ENCODE measurements around the gene TAF4B.
"Not testable (repeated sequence)": the region's sequence is repeated elsewhere in the genome, so short reads cannot be mapped to it uniquely, and the experiment has no call there.

The TAF4B gene

DNA sequence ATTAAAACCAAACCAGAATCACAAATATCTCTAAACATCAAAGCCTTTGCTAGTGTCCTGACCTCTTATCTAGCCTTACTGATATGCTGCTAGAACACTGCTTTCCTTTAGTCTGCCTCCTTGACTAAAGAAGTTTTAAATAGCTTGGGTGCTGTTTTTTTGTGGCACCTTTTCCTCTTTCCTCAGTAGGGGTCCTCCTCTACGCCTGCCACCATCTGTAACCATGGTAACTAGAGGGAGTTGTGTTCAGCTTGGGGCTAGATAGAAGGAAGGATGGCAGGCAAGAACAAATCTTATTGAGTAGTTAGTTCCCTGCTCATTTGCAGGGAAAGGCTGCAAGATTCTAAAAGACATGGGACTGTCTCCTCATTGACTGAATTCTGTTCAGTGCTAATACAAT is 86.0 kb downstream of the TAF4B start:
- DNase-seq: no peak

DNA sequence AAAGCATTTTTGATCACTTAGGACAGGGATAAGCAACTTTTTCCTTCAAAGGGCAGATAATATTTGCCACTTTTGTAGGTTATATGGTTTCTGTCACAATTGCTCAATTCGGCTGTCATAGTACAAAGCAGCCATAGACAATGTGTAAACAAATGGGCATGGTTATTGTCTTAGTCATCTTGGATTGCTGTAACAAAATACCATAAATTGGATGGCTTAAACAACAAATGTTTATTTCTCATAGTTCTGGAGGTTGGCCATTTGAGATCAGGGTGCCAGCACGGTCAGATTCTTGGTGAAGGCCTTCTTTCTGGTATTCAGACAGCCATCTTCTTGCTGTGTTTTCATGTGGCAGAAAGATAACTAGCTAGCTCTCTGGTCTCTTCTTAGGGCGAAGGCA is 91.2 kb downstream of the TAF4B start:
- DNase-seq: no peak

DNA sequence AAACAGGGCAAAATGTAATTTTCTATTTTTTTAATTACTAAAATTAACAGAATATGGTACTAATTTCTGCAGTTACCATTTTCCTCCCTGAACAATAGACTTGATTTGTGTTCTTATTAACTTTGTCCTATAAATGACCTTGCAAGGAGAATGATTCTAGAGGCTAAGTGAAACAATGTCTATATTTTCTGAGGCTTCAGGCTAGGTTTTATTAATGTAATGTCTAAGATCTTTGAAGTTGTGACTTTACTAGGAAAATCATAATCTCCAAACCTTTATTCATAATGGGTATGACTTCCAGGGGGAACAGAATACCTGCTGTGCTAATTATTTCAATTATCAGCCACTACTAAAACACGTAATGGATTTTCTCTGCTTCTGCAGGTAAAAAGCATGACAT is 94.4 kb downstream of the TAF4B start:
- DNase-seq: no peak

DNA sequence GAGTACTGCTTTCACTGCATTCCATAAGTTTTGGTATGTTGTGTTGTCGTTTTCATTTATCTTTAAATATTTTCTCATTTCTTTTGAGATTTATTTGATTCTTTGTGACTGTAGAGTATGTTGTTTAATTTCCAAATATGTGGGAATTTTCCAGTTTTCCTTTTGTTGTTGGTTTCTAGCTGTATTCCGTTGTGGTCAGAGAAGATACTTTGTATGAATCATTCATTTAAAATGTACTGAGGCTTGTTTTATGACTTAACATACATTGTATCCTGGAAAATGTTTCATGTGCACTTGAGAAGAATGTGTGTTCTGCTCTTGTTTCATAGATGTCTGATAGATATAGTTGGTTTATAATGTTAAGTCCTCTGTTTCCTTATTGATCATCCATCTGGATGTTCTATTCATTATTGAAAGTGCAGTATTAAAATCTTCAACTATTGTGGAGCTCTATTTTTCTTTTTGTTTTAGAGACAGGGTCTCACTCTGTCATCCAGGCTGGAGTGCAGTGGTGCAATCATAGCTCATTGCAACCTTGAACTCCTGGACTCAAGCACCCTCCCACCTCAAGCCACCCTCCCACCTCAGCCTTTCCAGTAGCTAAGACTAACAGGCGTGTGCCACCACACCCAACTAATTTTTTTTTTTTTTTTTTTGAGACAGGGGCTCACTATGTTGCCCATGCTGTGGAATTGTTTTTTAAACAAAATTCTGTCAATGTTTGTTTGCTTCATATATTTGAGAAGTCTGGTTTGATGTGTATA is 96.8 kb downstream of the TAF4B start:
- no peak for DNase-seq

DNA sequence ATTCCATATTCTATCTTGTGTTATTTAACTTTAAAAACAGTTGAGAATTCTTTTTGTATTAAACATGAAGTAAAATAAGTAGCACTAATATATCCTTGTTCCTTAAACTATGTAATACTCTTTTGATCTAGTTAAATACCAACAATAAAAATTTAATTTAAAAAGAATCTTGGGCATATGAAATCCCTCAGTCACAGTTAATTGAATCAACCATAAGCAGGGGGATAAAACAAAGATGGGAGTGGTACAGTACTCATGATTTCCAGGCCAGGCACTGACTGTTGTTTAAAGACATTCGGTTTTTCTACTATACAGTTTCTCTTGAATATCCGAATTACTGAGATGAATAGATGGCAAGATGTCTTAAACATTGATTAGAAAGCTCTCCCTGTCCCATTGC is 99.5 kb downstream of the TAF4B start:
- DNase-seq: no peak

DNA sequence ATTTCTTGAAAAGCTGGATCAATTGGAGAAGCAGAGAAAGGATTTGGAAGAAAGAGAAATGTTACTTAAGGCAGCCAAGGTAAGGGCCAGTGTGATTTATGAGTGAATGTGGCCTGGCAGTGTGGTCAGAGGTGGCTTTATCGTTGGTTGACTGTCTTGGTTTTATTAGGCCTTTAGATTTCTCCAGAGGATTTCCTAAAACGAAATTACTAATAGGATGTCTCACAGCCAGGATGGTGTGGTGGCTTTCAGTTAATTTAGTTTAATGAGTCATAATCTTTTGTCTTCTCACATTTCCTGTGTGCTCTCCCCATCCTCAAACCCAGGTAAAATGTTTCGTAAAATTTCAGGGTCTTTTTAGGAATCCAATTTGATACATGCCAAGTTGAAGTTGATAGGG is 100.8 kb downstream of the TAF4B start:
- no peak for DNase-seq

DNA sequence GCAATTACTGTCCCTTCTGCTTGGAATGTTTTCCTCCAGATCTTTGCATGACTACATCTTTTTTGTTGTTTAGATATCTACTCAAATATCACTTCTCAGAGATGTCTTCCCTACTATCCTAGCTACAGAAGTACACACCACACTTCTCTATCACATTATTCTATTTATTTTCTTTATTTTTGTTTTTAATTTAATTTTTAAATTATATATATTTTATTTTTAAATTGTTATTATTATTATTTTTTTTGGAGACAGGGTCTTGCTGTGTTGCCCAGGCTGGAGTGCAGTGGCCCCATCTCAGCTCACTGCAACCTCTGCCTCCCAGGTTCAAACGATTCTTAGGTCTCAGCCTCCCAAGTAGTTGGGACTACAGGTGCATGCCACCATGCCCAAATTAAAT is 106.7 kb downstream of the TAF4B start:
- DNase-seq: no peak

DNA sequence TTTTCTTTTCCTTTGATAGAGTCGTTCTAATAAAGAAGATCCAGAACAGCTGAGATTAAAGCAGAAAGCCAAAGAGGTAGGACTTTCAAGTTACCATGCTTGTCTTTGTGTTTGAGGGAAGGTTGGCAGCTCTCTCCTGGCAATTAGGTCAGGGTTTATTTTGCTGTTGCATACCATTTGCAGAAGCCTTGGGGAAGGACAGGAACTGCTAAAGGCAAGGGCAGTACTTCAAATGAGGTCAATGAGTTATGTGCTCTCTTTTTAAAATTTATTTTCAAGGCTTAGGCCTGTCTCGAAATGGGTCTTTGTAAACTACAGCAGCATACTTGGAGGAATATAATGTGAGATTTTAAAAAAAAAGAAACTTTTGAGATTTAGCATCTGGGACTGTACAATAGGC is 108.9 kb downstream of the TAF4B start:
- DNase-seq: peak; percentile 38

DNA sequence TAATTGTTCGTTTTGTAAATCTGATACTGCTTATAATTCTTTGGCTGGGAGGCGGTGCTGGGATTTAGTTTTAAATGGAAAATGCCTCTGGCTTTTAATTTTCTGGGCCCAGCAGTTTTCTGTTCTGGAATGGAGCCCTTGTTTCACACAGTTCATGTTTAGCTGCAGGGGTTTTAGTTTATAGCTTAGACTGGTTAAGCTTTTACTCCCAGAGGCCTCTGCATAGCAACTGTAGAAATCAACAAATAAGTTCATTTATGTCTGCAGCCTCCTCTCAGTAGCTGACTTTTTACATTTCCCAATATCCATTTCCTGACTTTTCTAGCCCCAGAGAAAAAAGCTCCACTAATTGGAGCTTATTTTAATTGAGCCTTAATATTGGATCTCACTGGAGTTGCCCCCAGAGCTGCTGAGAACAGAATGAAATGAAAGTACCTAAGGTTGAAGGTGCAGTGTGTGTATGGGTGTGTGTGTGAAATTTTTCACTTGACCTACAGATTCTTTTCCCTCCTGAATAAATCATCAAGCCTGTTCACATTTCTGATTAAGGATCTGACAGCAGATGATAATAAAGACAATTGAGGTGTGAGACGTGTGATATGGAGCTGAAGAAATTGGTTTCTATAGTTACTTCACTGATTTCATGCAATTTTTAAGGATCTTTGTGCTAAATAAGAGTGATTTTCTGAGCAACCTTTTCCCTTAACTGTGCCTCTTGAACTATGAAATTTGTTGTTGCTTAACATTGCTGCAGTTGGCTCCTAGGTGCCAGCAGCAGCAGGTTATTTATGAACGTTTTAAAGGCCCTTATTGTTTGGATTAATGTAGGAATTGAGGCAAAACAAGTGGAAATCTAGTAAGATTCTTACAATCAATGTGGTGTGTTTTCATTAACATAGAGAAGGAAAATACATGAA is 109.6 kb downstream of the TAF4B start:
- DNase-seq: peak; percentile 6

DNA sequence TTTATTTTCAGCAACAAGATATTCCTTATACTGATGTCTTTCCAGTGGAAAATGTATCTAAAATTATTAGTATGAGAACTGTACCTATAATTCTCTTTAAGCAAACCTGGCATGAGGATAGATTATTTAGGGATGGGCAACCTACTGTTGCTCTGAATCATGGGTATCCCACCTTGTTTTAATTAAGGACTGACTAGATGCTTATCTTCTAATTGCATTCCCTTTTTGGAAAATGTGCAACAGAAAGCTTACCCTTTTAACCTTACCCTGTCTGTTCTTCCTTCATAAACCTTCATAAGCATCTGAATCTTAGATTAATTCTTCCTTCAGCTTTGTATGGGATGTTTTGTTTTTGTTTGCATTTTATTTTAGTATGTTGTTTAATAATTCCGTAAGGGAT is 110.3 kb downstream of the TAF4B start:
- DNase-seq: no peak

DNA sequence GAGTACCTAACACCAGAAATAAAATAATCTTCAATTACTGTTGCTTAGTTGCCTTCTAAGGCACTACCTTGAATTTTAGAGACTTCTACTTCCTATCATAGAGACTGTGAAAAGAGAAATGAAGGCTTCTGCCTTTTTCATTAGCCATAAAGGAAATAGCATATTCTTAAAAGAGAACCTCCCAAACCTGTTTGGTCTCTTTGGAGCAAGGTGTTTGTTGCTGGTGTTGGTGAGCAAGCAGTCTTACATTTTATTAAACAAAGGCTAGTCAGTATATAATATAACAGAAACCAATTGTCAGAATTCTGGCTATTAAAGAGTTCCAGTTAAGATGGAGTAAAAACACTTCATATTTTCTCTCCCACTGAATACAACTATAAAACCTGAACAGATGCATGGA is 116.4 kb downstream of the TAF4B start:
- DNase-seq: no peak

DNA sequence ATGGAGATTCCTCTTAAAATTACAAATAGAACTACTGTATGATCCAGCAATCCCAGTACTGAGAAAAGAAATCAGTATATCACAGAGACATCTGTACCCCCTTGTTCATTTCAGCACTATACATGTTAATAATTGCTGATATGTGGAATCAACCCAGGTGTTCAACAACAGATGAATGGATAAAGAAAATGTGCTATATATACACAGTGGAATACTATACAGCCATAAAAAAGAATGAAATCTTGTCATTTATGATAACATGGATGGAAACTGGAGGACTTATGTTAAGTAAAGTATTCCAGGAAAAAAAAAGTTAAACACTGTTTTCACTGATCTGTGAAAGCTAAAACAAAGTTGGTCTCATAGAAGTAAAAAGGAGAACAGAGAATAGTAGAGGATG is 124.7 kb downstream of the TAF4B start:
- DNase-seq: no peak

DNA sequence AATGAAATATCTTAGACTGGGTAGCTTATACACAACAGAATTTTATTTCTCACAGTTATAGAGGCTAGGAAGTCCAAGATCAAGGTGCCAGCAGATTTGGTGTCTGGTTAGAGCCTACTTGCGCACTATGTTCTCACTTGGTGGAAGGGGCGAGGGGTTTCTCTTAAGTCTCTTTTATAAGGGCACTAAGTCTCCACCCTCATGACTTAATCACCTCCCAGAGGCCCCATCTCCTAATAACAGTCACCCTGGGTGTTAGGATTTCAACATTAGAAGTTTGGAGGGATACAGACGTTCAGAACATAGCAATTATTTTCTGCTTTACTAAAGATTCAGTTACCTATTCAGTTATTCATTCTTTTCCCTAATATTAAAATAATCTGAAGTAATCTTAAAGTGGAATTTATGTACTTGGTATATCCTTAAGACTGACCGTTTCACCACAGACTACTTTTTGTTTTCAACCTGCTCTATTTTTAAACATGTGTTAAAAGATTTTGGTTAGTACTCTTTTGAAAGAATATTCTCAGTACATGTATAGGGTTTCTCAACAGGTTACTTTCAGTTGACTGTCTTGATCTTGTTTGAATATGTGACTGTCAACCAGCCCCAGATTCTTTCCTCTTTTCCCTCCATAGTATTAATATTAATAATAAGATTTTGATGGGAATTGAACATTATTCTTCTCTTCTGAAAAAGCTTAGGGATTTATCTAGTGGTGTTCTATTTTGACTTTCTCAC is 130.0 kb downstream of the TAF4B start:
- no peak for DNase-seq

DNA sequence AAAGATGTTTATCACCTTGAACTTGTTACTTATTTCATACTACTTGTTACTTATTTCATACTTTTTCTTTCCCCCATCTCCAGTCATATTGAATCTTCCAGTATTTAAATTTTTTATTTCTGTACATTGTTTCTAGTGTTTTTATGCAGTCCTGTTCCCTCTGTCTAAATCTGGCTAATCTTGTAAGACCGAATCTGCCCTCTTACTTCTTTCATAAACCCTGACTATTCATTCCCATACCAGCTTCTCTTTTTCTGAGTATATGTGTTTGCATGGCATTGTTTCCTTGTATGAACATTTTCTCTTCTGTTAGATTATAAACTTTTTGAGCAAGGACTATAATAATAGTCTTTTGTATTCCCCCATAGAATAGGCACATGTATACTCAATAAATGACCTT is 131.7 kb downstream of the TAF4B start:
- no peak for DNase-seq

DNA sequence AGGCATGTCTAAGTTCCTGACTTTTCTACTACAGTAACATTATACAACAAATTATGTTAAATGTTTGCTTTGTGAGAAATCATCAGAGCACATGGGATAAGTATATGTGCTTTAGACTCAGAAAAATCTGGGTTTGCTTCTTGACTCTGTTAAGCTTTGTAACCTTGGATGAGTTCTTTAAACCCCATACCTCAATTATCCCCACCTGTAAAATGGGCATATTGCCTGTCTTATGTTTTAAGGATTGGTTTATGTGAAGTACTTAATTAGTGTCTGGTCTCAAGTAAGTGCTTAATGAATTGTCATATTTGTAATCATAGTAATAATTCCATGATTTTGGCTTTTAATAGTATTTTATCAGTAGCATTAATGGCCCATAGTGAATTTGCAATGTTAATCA is 135.8 kb downstream of the TAF4B start:
- no peak for DNase-seq

DNA sequence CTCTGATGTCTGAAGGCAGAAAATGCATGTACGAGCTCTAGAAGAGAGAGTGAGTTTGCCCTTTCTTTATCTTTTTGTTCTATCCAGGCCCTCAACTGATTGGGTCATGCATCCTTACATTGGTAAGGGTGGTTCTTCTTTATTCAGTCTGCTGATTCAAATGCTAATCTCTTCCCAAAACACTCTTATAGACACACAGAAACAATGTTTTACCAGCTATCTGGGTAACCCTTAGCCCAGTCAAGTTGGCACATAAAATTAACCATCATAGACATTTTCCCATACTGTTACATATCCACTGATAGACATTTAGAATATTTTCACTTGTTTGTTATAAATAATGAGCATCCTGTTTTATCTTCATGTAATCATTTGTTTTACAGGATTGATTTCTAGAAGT is 141.2 kb downstream of the TAF4B start:
- no peak for DNase-seq

DNA sequence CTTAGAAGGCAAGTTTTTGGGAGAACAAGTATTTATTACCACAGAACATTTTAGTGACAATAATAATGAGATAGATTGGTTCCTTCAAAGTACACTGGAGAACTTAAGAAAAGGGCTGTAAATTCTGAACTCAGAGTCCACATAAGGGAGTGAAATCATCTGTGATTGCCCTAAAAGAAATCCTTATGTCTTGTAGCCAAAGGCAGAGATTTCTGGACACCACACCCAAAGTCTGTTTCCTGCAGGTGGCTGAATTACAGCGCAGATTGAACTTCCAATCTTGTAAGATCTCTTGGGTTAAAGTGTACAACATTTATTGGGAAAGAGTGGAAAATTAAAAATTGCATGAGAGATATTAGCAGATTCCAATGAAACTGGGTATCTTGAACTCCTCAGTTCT is 143.8 kb downstream of the TAF4B start:
- DNase-seq: no peak

DNA sequence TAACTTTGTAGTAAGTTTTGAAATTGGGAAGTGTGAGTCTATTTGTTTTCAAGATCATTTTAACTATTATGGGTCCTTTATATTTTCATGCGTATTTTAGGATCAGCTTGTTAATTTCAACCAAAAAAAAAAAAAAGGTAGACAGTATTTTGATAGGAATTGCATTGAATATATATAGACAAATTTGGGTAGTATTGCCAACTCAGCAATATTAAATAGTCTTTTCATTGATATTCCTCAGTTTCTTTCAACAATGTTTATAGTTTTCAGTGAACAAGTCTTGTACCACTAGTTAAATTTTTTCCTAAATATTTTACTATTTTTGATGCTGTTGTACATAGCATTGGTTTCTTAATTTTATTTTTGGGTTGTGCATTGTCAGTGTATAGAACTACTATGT is 149.9 kb downstream of the TAF4B start:
- no peak for DNase-seq

DNA sequence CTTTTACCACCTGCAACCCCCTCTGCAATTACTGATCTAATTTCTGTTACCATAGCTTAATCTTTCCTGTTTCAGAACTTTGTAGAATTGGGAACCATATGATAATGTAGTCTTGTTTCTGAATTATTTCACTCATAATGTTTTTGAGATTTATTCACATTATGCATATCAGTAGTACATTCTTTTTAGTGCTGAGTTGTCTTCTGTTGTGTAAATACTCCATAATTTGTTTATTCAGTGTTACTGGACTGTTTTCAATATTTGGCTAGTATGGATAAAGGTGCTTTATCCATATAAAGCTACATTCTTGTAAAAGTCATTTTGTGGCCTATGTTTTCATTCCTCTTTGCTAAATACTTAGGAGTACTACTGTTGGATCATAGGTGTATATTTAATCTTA is 152.5 kb downstream of the TAF4B start:
- no peak for DNase-seq

DNA sequence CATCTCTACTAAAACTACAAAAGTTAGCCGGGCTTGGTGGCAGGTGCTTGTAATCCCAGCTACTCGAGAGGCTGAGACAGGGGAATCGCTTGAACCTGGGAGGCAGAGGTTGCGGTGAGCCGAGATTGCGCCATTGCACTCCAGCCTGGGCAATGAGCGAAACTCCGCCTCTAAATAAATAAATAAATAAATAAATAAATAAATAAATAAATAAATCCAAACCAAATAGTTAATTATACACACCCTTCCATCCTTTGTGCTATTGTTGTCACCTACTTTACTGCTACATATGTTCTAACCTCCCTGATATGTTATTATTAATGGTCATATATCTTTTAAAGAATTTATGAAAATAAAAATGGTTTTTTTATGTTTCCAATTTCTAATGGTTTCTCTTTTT is 155.3 kb downstream of the TAF4B start:
- not testable (repeated sequence) for DNase-seq

DNA sequence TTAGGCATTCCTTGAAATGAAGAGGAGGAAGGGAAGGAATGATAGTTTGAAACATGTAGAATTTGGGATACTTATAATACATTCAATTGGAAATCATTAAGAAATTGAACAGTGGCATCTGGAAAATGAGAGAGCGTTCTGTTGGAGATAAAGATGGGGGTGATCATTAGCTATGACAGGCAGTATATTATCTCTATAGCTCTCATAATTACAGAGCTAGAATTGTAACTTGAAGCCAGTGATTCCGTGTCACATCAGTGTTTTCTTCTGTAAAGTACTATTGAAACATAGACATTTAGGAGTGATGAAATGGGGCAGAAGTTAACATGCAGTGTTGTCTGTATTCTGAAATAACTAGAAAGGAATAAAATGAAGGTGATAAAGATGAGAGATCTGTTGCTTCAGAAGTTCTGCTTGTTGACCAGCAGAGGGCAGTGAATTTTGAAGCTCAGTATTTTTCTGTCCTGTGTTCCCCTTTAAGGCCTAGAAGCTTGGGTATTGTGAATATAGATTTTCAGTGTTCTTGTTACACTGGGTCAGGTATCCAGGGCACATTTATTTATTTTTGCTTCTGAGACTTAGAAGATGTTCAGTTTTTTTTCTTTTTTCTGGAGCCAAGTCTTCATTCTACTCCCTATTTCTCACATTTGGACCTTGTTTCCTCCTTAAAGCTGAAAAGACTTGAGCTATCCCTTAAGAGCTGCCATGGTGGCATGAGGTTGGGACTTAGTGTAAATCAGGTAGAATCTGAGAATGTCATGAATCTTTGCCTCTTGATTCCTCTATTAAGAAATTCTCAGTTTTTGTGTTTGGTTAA is 157.4 kb downstream of the TAF4B start:
- peak; percentile 43 for DNase-seq

DNA sequence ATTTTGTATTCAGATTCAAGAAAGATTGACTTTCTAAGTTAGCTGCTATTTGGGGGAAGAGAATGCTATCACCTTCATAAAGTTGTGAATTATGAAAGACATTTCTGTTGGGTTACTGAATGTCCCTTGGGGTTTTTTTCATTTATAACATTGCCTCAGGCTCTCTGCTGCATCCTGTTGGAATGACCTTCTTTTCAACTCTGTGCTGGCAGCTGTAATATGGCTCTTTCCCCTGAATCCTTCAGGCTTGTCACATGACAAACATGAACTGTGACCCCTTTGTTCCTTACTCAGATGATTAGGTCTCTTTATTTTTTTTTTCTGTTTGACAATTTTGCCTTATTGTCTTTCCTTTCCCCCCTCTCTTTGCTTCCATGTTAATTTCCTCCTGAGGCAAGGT is 159.8 kb downstream of the TAF4B start:
- DNase-seq: peak; percentile 52

DNA sequence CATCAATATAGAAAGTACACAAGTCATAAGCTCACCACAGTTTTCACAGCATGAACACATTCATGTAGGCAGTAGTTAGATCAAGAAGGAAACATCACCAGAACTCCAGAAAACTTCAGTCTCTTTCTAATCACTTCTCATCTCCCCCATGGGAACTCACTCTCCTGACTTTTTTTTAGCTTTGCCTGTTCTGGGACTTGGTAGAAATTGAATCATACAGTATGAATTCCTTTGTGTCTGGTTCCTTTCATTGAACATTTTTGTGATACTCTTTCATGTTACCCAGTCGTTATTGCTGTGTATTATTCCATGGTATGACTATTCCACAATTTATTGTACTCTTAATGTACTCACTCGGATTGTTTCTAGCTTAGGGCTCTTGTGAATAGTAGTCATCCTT is 160.2 kb downstream of the TAF4B start:
- no peak for DNase-seq

Measured in retina (tissue), 1 donor.